HG03571 (cell line): ENCODE data around the gene NOS1AP.
A peak's percentile ranks its signal among the peaks of the same experiment; 100 is the strongest.
"Not testable (repeated sequence)": the region's sequence is repeated elsewhere in the genome, so short reads cannot be mapped to it uniquely, and the experiment has no call there.

Experiments
- ATAC-seq: cut with Tn5 transposase; IDR thresholded peaks from one replicate; pipeline ENCODE4 v1.9.1; 2021; ENCODE audit not compliant: unreplicated experiment

Gene NOS1AP

GRCh38 chr1:162069334-162070093 lies at the start of gene NOS1AP:
NOS1AP (plus strand) TSS chr1:162069691; CDS start chr1:162070178, 487 bp downstream.
- peak; percentile 98 for ATAC-seq

- no peak for ATAC-seq
Observed at GRCh38 chr1:162020150-162020549, 49.3 kb upstream of the NOS1AP start.

GRCh38 chr1:162021124-162021523 lies 48.4 kb upstream of the NOS1AP start:
- no peak for ATAC-seq

- no peak for ATAC-seq
Observed at GRCh38 chr1:162022626-162023025, 46.9 kb upstream of the NOS1AP start.

- no peak for ATAC-seq
Observed at GRCh38 chr1:162023181-162023546, 46.3 kb upstream of the NOS1AP start.

- peak; percentile 70 for ATAC-seq
Observed at GRCh38 chr1:162023547-162024501, 45.7 kb upstream of the NOS1AP start, which contains the start of gene OLFML2B. OLFML2B (minus strand) TSS chr1:162023869; CDS start chr1:162023430, 439 bp downstream.

GRCh38 chr1:162025541-162025940 lies 44.0 kb upstream of the NOS1AP start:
- ATAC-seq, result no peak

- ATAC-seq, result no peak
Observed at GRCh38 chr1:162026881-162027280, 42.6 kb upstream of the NOS1AP start.

GRCh38 chr1:162028726-162029125 lies 40.8 kb upstream of the NOS1AP start:
- ATAC-seq, result no peak

- ATAC-seq, result no peak
Observed at GRCh38 chr1:162029157-162029556, 40.3 kb upstream of the NOS1AP start.

- ATAC-seq, result no peak
Observed at GRCh38 chr1:162030759-162031280, 38.7 kb upstream of the NOS1AP start.

- no peak for ATAC-seq
Observed at GRCh38 chr1:162033428-162033827, 36.1 kb upstream of the NOS1AP start.

GRCh38 chr1:162035241-162035640 lies 34.2 kb upstream of the NOS1AP start:
- no peak for ATAC-seq

GRCh38 chr1:162036163-162036562 lies 33.3 kb upstream of the NOS1AP start:
- ATAC-seq, result no peak

- ATAC-seq, result no peak
Observed at GRCh38 chr1:162038624-162039023, 30.9 kb upstream of the NOS1AP start.

- ATAC-seq, result no peak
Observed at GRCh38 chr1:162040001-162040400, 29.5 kb upstream of the NOS1AP start.

GRCh38 chr1:162040657-162041056 lies 28.8 kb upstream of the NOS1AP start:
- no peak for ATAC-seq

- no peak for ATAC-seq
Observed at GRCh38 chr1:162042361-162042760, 27.1 kb upstream of the NOS1AP start.

GRCh38 chr1:162046921-162047320 lies 22.6 kb upstream of the NOS1AP start:
- ATAC-seq, result no peak

- ATAC-seq, result not testable (repeated sequence)
Observed at GRCh38 chr1:162053949-162054348, 15.5 kb upstream of the NOS1AP start.

- no peak for ATAC-seq
Observed at GRCh38 chr1:162055062-162055461, 14.4 kb upstream of the NOS1AP start.

- ATAC-seq, result no peak
Observed at GRCh38 chr1:162056043-162056442, 13.4 kb upstream of the NOS1AP start.
